Measurements from ENCODE around the gene FLRT2. TPM values are rescaled to one million over a fixed set of nuclear protein-coding genes. Genes with fewer than 3 reads are reported as not detected.

The FLRT2 gene
- total RNA-seq, 1 donor from 2014 or later, result 20.0 TPM

DNA sequence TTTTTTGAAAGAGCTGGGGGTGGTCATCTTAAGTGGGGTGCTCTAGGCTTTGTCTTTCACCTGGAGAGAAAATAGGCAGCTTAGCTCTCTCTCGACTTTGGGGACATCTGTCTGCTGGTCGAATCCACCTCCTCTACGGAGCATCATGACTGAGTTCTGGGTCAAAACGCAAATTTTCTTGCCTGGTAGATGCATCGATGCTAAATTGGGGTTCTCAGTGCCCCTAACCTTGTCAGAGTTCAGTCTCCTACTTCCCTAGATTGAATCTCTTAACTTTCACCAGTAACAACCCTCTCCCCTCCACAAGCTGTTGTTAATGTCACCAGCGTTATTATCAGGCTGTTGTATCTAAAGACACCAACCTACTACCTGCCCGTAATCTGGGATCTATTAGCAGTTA lies 682 bp downstream of the FLRT2 start:
- no peak for DNase-seq (ENCODE audit: low spot score)

DNA sequence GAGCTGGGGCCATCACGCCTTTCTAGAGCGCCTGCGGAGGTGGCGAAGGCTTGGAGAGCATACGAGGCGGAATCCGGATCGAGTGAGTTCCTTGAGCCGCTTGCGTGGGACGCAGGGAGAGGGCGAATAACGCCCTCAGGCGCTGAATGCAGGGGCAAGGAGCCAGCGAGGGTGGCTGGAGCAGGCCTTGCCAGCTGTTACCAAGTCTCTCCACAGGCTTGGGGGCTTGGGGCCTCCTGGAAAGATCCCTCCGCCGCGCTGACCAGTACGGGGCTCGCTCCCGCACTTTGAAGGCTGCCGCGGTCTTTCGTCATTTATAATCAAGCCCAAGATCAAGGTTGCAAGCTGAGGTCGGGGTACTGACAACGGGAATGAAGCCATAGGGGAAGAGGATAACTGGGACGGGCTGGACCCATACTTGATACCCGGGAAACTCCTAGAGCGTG lies 1.2 kb downstream of the FLRT2 start:
- DNase-seq (ENCODE audit: low spot score), result no peak

DNA sequence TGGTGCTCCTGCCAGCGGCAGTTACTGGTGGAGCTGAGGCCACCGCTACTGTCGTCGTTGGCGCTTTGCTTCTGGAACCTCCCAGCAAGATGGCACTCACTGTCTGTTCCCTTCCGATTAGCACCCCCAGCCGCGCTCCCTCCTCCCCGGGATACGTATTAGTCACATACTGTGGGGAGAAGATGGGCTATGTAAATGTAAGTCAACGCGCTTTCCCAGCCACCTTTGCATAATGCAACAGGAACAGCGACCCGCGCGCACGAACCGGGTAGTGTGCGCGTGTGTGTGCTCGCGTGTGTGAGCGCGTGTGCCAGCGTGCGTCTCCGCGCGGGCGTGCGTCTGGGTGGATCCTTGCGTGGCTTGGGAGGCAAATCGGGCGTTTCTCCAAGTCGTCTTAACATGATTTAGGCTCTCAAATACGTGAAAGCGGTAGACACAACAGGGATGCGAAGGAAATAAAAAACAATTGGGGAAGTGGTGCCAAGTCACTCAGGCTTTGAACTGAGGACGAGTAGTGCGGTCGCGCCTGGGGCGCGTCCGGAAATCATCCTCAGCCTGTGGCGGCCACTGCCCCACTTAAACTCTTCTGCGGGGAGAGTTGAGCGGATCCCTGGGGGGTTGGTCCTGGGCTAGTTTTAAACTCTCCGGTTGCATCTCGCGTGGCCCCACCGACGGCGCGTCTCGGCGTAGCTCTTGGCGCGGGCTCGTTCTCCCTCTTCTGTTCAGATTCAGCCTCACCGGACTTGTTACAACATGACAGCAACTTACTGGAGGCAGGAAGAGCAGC lies 1.8 kb downstream of the FLRT2 start:
- DNase-seq (ENCODE audit: low spot score), result peak; percentile 90

DNA sequence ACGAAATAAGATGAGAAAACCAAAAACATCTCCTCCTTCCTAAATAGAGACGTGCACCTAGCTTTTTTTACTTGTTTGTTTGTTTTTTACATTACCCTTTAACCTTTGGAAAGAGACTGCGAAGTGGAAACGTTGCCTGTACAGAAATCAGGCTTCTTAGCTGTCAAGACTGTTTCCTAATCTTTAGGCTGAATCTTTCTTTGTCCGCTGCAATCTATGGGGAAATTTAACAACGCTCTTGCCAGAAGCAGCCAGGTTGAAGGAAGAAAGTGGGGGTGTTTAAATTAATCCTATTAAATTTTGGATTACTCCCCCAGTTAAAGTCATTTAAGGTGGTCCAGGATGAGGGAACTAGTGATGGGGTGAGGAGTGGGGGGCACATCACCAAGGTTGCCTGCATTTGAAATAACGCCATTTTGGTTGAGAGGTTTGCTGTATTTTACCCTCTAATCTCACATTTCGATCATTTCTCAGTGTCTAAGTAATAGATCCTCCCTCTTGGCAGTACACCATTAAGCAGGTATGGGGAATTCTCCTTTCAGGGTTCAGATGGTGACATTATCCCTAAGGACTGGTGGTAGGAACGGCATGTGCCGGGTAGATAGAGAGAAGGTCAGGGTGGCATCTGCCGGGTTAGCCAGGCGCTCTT lies 2.6 kb downstream of the FLRT2 start:
- DNase-seq (ENCODE audit: low spot score), result no peak

DNA sequence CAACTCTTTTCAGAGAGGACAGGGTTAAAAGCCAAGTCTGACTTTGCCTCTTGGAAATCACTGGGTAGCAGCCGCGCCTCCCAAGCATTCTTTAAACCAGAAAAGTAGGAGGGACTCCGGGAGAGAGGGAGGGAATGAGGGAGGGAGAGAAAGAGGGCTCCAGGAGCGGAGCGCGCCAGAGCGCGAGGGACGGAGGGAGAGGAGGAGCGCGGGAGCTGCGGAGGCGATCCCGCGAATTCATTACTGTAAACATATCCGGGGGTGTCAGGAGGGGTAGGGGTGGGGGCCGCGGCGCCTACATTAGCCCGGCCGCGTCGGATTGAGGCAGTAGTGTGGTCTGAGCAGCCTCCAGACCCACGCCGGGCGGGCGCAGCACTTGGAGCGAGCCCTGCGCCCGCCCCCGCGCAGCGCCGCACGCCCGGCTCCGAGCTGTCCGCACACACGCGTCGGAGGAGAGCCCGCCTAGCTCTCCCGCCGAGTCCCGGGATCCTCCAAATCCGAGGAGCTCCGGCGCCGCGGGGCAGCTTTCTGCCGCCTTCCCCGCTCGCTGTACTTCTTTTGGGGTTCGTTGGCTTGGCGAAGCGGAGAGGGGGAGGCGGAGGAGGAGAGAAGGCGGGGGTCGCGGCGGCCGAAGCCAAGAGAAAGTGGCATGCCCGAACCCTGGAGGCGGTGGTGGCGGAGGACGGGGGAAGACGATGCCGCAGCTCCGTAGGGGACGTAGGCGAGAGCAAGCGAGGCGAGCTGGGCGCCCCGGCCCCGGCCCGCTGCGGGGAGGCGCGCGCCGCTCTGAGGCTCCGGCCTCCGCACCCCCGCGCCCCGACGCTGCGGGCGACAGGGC lies 3.3 kb downstream of the FLRT2 start:
- no peak for DNase-seq (ENCODE audit: low spot score)

DNA sequence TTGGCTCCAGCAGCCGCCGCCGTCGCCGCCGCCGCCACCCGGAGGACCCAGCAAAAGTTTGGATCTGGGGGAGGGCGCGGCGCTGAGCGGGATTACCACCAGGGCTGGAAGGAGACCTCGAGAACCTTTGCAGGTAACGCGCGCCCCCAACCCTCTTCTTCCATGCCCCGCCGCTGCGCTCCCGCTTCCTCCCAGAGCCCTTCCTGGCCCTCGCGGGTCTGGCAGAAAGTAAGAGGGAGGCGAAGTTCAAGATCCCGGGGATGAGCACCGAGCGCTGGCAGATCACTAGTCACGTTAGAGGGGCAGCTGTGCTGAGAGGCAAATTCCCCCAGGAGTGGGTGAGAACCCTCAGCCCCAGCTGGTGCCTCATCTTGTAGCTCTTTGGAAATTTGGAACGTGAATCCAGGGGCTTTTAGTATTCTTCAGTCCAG lies 3.9 kb downstream of the FLRT2 start:
- DNase-seq (ENCODE audit: low spot score), result no peak

DNA sequence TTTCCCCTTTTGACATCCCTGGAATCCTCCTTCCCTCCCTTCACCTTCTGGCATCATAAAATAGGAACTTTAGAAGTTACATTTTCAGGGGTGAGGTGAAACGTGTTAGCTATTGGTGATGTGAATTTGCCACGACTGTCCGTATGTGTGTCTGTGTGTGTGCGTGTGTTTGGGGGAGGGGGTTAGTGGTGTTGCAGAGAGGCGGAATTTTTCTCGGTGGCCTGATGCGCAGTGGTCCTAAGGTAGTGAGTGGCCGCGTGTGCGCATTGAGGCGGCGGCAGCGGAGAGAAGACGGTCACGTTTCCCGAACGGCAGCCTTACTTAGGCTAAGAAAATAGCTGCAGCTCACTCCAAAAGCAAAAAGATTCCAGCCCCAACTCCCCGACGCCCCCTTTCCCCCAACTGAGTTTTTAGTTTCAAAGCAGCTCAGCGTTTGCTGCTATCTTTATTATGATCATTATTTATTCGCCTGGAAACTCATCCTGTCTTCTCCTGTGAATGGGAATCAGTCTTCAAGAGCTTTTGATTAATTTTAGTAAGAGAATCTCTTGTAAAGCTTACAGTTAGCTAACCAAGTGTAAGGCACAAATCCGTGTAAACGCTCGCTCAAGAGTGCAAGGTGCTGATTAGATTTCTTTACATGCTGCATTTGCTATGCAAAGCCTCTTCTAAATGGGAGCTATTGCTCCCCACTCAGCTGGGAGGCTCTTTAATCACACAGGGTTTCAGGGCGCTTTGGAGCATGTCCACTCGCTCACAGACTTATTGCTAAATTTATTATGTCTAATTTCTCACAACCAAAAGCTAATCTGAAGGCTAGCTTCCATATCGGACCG lies 4.7 kb downstream of the FLRT2 start:
- DNase-seq (ENCODE audit: low spot score), result no peak

DNA sequence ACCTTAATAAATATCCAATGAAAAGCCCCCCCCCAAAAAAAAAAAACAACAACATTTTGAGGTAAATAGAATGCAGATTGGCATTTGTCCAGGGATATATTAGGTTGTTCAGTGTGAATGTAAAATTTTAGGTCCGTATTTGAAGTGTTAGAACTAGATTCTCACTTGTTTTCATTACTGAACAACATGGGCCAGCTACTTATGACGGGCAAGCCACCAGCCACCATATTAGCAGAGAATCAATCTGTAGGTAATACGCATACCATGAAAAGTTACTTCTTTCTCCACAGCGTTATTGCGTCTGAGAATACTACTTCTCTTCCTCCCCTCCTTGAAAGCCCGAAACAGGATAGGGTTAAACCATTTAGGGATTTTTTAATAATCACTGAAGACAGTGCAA lies 5.4 kb downstream of the FLRT2 start:
- no peak for DNase-seq (ENCODE audit: low spot score)

DNA sequence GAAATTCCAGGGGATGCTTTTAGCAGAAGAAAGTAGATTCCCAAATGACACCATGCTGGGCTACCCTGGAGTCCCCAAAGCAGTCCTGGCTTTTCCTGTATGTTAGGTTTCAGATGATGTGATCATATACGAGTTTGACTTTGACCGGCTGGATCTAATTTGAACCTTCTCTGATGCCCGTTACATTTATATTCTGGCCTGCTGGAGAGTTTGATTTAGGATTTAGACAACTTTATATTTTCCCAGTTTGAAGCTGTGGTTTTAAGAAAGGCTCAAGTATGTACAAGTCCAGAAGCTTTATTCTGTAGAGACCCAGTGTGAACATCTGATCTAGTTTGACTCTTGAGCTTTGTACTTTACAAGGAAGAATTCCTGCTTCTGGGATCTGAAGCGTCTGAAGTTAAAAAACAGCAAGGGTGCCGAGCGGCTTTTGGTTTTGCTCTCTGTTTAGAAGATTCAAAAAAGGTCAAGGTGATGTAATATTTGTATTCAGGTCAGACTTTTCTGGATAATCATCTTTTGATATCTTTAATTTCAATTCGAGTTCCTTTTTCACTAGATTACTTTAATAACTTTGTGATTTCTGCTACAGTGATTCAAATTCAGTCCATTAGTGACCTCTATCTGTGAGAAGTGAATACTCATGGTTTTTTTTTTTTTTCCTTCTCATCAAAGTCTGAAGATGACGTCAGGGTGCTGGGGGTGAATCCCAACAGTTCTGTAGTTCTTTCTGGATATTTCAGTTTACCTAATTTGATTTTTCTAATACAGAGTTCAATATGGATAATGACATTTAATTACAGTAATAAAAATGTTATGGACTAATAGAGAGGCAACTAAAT lies 6.3 kb downstream of the FLRT2 start:
- DNase-seq (ENCODE audit: low spot score), result no peak

DNA sequence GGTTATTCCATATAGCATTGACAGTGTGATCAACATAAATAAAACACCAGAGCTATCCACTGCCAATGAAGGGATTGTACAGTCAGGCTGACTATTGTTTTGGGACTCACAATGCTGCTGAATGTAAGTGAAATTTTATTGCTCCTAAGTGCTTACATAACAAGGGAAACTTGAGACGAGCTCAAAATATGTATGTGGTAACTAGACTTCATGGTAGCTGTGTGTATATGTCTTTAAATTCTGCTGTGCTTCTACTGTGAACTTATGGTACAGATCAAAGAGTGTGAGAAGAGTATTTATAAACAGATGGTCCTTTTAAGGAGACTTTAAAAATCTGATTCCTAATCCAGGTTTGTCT lies 6.9 kb downstream of the FLRT2 start:
- DNase-seq (ENCODE audit: low spot score), result no peak

DNA sequence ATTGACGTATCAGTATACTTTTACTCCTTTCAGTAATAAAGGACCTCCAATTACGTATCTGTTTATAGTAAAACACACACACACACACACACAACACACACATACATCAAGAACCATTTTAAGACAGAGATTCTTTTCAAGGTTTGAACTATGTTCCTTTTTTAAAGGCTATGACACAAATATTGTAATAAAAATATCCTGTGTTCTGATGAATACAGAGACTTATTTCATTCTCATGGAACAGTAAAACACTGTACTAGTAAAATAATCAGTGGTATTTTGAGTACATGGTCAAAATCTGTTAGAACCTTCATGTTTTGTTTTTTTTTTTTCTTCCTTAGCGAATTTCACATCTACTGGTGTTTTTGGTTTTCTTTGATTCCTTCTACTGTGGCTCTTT lies 7.6 kb downstream of the FLRT2 start:
- no peak for DNase-seq (ENCODE audit: low spot score)

DNA sequence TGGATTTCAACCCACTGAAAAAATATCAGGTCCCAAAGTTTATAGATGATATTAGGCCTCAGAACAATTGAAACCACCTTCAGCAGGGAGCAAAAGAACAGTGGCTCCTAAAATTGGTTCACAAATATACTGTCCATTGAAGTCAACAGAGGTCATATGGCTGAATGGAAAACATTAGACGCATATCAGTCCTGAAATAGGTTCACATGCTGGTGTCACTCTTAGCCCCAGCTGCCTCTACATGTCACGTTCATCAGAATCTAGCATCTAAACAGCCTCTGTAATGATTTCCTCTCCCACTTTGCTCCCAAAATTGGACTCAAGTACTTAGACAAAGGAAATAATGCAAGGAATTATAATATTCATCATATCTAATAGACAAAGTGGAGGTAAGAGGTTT lies 8.7 kb downstream of the FLRT2 start:
- no peak for DNase-seq (ENCODE audit: low spot score)

DNA sequence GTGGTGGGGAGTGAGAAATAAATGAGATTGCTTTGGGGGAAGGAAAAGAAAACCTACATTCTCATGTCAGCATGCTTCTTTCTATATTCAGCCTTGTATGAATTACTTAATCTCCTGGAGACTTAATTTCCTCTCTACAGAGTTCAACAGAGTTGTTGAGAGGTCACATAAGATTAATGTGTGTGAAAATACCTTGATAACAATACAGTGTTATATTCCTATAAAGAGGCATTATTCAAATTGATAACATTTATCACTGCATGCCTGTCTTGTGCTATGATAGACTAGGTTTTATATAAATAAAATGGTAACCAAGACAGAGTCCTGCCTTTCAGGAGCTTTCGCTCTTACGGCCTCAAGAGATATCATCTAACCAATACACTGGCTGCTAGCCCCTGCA lies 9.6 kb downstream of the FLRT2 start:
- DNase-seq (ENCODE audit: low spot score), result no peak

DNA sequence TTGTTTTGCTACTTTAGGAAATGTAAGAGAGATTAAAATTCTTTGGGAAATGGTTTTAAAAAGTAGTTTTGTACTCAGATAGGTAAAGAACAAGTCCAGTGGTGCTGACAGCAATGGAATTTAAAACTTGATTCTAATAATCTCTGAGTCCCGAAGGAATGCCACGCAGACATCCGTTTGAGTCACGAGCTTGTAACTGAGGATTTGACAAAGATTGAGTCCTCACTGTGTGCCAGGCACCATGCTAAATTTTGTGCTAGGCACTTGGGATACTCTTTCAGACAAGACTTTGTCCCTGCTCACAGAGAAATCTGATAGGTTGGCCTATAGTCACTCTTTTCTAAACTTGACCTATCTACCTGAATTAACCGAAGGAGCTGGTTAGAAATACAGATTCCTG lies 12.7 kb downstream of the FLRT2 start:
- DNase-seq (ENCODE audit: low spot score), result no peak

DNA sequence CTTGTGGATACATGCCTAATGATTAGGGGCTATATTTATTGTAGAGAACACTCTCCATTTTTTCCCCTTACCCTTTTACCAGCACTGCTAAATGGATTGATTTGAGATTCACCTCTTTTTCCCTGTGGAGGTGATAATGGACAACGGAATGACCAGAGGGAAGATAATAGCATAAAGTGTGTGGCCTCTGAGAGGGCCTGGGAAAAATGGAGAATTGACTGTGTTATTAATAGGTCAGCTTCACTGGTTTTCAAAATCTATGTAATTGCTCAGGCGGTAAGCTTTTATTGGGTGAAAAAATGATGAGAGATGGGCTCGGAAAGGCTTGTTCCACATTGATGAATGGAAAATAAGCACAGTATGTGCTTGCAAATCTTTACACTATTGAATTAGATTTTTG lies 15.8 kb downstream of the FLRT2 start:
- DNase-seq (ENCODE audit: low spot score), result no peak

DNA sequence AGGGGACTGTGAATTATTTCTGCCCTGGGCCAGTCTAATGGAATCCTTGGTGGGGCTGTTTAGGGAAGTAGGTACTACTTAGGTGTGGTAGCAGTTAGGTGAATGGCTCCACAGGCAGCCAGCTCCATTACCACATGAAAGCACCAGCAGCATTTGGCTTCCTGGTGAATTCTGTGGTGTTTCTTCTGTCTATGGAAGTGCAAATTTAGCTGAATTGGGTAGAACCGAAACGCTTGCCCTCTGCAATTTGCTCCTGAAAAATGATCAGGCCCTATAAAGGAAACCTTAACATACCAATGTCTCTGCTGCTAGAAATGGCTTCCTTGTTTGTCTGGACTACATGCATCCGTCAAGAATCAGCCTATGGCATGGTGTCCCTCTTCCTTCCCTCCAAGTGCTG lies 16.4 kb downstream of the FLRT2 start:
- DNase-seq (ENCODE audit: low spot score), result no peak

DNA sequence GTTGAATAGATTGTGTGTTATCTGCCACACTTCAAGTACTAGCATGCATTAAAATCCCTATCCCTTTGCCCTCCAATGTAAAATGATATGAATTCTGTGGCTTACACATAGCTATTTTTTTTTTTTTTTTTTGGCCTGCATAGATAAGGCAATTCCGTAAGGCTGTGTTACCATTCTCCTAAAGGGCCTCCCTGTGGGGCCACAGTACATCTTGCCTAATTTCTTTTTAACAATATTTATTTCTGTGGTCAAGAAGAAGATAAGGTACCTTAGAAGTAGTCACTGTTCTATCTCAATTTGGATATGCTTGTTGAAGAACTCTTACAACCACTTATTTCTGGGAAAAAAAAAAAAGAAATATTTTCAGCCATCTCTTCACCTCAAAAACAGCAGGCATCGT lies 19.8 kb downstream of the FLRT2 start:
- no peak for DNase-seq (ENCODE audit: low spot score)

DNA sequence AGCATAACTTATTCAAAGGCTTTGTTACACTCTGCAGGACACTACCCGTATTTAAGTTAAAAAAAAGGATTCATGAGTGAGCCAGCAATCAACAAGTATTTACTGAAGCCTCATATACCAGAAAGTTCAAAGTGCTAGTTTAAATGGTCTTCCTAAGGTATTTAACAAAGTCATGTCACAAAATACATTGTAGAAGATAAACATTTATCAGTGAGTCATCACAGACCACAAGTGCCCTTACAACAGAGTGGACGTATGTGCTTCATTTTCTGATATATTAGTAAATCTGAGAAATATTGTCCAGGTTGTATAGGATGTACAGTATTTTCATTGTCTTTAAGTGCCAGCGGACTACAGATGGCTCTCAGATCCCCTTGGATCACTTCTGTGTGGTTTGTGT lies 24.2 kb downstream of the FLRT2 start:
- no peak for DNase-seq (ENCODE audit: low spot score)

DNA sequence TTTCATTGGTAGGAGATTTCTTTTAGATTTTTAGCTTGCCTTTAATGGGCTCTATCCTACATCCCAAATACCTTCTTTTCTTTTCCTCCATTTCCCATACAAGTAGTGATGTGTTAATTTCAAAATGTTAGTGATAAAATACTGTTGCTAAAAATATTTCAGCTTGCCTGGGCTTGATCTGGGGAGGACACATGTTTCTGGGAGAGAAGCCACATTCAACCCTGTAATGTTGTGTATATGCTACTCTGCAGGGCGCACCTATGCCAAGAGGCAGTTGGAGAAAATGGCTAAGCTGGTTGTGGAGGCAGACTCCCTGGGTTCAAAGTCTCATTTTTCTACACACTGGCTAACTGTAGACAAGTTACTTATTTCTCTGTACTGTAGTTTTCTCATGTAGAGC lies 26.3 kb downstream of the FLRT2 start:
- DNase-seq (ENCODE audit: low spot score), result no peak

DNA sequence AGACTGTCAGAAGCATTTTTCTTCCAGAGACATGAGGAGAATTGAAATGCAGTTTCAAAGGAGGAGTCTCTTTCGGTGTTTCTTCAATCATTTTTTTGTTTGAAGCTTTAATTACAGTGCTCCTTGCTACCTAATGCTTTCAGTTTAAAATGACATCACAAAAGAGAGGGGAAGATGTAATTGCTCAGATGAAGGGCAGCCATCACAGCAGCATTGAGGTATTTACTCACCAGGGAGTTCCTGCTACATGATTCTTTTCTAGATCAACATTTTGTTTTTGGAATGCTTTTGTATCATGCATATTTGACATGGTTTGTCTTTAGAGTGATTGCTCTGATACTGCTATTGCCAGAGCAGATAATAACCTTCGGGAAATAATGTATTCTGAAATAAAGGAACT lies 28.6 kb downstream of the FLRT2 start:
- no peak for DNase-seq (ENCODE audit: low spot score)

Data from mesenteric fat pad (tissue), 1 donor.